Panc1 (cell line): ENCODE measurements around the gene RASD2. TPM values are rescaled to one million over a fixed set of nuclear protein-coding genes. Genes with fewer than 3 reads are reported as not detected.

ENCODE experiments used
- ATAC-seq: fragments of 200-7000 bp; cut with Tn5 transposase; 2 replicates; pipeline ENCODE4 v1.9.1; 2020; ENCODE audit warnings: mild to moderate bottlenecking, moderate library complexity
- BruUV-seq: library from RNA; stranded (reverse); fragments of 400-500 nt; replicated peaks from 2 replicates; lab custom pipeline; 2021; lab: Mats Ljungman, UMichigan
- CTCF ChIA-PET: fragments of 300-600 bp; sonication (Branson Sonifier 250); formaldehyde crosslinking; loops from one replicate; lab custom pipeline; 2022; ENCODE audit warnings: antibody characterized with exemption; lab: Charles Lee
- POLR2A ChIA-PET: fragments of 300-600 bp; sonication (Branson Sonifier 250); formaldehyde crosslinking; loops from one replicate; lab custom pipeline; 2022; ENCODE audit warnings: antibody characterized with exemption; lab: Charles Lee
- DNase-seq: peaks from one replicate; pipeline ENCODE4 v3.0.0-alpha.2; 2010; ENCODE audit warnings: low read depth, low spot score
- H3K27ac ChIP-seq: 2 replicates; pipeline ENCODE4 v1.5.1; 2011; ENCODE audit warnings: mild to moderate bottlenecking, low read length, inconsistent platforms
- H3K27me3 ChIP-seq: fragments of 200-500 bp; sonication (Bioruptor generic); 2 replicates; pipeline ENCODE4 v1.6.0; 2014; ENCODE audit warnings: low read length, inconsistent platforms; ENCODE audit not compliant: control insufficient read depth, insufficient read depth
- H3K36me3 ChIP-seq: fragments of 200-500 bp; sonication (Bioruptor generic); 2 replicates; pipeline ENCODE4 v1.5.1; 2014; ENCODE audit warnings: inconsistent platforms, mild to moderate bottlenecking, low read length, moderate library complexity; ENCODE audit not compliant: control insufficient read depth, insufficient read depth
- H3K4me1 ChIP-seq: 2 replicates; pipeline ENCODE4 v1.5.1; 2011; ENCODE audit warnings: inconsistent platforms, mild to moderate bottlenecking, low read length, moderate library complexity; ENCODE audit not compliant: control insufficient read depth, insufficient read depth
- H3K4me3 ChIP-seq, 2 experiments: 2 replicates each; pipeline ENCODE4 v1.5.1; 2011 to 2012; ENCODE audit warnings: low read depth in 2 of 2, low read length in 2 of 2, mild to moderate bottlenecking in 2 of 2, inconsistent platforms in 1 of 2, moderate library complexity in 1 of 2
- H3K9me3 ChIP-seq: fragments of 200-500 bp; sonication (Bioruptor generic); 2 replicates; pipeline ENCODE4 v1.5.1; 2014; ENCODE audit warnings: low read depth, mild to moderate bottlenecking, inconsistent platforms, low read length, moderate library complexity; ENCODE audit not compliant: control insufficient read depth, insufficient read depth
- CTCF ChIP-seq: fragments of 450-650 bp; IDR thresholded peaks from 2 replicates; pipeline ENCODE4 v1.5.1; 2017; ENCODE audit warnings: mild to moderate bottlenecking
- POLR2AphosphoS5 ChIP-seq: IDR thresholded peaks from 2 replicates; pipeline ENCODE4 v1.6.1; 2012; ENCODE audit warnings: mild to moderate bottlenecking, low read depth, low read length, moderate library complexity
- REST ChIP-seq, 2 experiments: IDR thresholded peaks; 2 replicates each; pipeline ENCODE4 v1.6.1; 2011 to 2012; ENCODE audit warnings: low read depth in 2 of 2, control low read depth in 1 of 2, low read length in 1 of 2, mild to moderate bottlenecking in 1 of 2, moderate library complexity in 1 of 2; ENCODE audit not compliant: insufficient read depth in 1 of 2
- SIN3A ChIP-seq: IDR thresholded peaks from 2 replicates; pipeline ENCODE4 v1.6.1; 2012; ENCODE audit warnings: low read depth, mild to moderate bottlenecking, low read length, moderate library complexity, borderline replicate concordance; ENCODE audit not compliant: insufficient read depth
- TCF7L2 ChIP-seq: IDR thresholded peaks from 2 replicates; pipeline ENCODE4 v1.6.1; 2011; ENCODE audit warnings: mild to moderate bottlenecking, low read depth, low read length, inconsistent platforms
- in situ Hi-C: cut with HindIII; loops from 2 replicates; pipeline ENCODE4 v1.10.0; 2016; ENCODE audit warnings: low sequenced_read_pairs, low pct_unique_long_range_greater_than_20kb
- intact Hi-C: fragments of 100-400 bp; cut with micrococcal nuclease; formaldehyde crosslinking; loops from one replicate; pipeline ENCODE4 v1.10.0; 2022; ENCODE audit not compliant: unreplicated experiment
- total RNA-seq: library from RNA; stranded (reverse); gene quantifications from one replicate; pipeline ENCODE4 v1.2.1, GENCODE V29; 2021; ENCODE audit not compliant: unreplicated experiment

Gene RASD2
- total RNA-seq, 1 experiment from 2014 or later, result 26.7 TPM

- POLR2A ChIA-PET, result no interaction called here
- no TSS peak for BruUV-seq
- H3K4me1 ChIP-seq, result no peaks in the 10 kb centered on the region; the same call in 1 of the 2 replicates
- H3K9me3 ChIP-seq, result no peaks in the 10 kb centered on the region
- in situ Hi-C loops, result no loop called here
- CTCF ChIA-PET, result no interaction called here
- intact Hi-C loops, result no loop called here
- H3K27ac ChIP-seq, result no peak overlapping the region
- TF ChIP-seq POLR2AphosphoS5 (no peak), SIN3A (no peak), TCF7L2 (no peak), CTCF (no peak), REST (IDR thresholded peaks at IDR 0.05; ENCODE audit: insufficient read depth in 1 of 2, low read depth in 2 of 2, low read length in 1 of 2) (no peak)
- H3K36me3 ChIP-seq, result no peaks in the 10 kb centered on the region
- no peaks in the 10 kb centered on the region for H3K27me3 ChIP-seq
- DNase-seq (no peak), ATAC-seq (no peak)
- H3K4me3 ChIP-seq, result no peak overlapping the region
Observed at GRCh38 chr22:35509451-35509850, 31.2 kb upstream of the RASD2 start.

- in situ Hi-C loops (no loop called here), intact Hi-C loops (no loop called here)
- ATAC-seq (no peak), DNase-seq (no peak)
- BruUV-seq, result no TSS peak
- Histone ChIP-seq H3K36me3 (no peaks in the 10 kb centered on the region), H3K27ac (no peak overlapping the region), H3K4me3 (no peak overlapping the region), H3K4me1 (no peaks in the 10 kb centered on the region; the same call in 1 of the 2 replicates), H3K27me3 (no peaks in the 10 kb centered on the region), H3K9me3 (no peaks in the 10 kb centered on the region)
- TF ChIP-seq CTCF (no peak), SIN3A (no peak), REST (IDR thresholded peaks at IDR 0.05; ENCODE audit: insufficient read depth in 1 of 2, low read depth in 2 of 2, low read length in 1 of 2) (no peak), TCF7L2 (no peak), POLR2AphosphoS5 (no peak)
- ChIA-PET CTCF (no interaction called here), POLR2A (no interaction called here)
Observed at GRCh38 chr22:35509960-35510359, 30.7 kb upstream of the RASD2 start.
